Psoas muscle (tissue), 8 donors: Measurements from ENCODE around the gene TIMP3. TPM values are rescaled to one million over a fixed set of nuclear protein-coding genes. Genes with fewer than 3 reads are reported as not detected.

Experiments used
- ATAC-seq, 4 donors: fragments of 200-7000 bp; cut with Tn5 transposase; one replicate each; pipeline ENCODE4 v1.9.1; 2020; ENCODE audit warnings: moderate library complexity in 3 of 4, mild to moderate bottlenecking in 2 of 4
- DNase-seq, 2 donors: peaks; one replicate each; pipeline ENCODE4 v3.0.0-alpha.2; 2020
- H3K27ac ChIP-seq: fragments of 200-600 bp; one replicate; pipeline ENCODE4 v1.8.0; 2022
- H3K27me3 ChIP-seq, 3 donors: fragments of 200-600 bp in 1 of 3; one replicate each; pipeline versions ENCODE4 v1.6.1 to v1.8.0; 2013 to 2022; ENCODE audit warnings: low read length in 2 of 3, mild to moderate bottlenecking in 2 of 3, moderate library complexity in 1 of 3; ENCODE audit not compliant: insufficient read depth in 3 of 3
- H3K36me3 ChIP-seq, 2 donors: fragments of 200-600 bp in 1 of 2; one replicate each; pipeline versions ENCODE4 v1.6.1 to v1.8.0; 2013 to 2022; ENCODE audit warnings: low read depth in 1 of 2, mild to moderate bottlenecking in 1 of 2, moderate library complexity in 1 of 2; ENCODE audit not compliant: insufficient read depth in 1 of 2
- H3K4me1 ChIP-seq: fragments of 200-600 bp; one replicate; pipeline ENCODE4 v1.8.0; 2022
- H3K4me3 ChIP-seq: fragments of 200-600 bp; one replicate; pipeline ENCODE4 v1.8.0; 2022; ENCODE audit warnings: mild to moderate bottlenecking
- H3K9me3 ChIP-seq: fragments of 200-600 bp; one replicate; pipeline ENCODE4 v1.8.0; 2022
- CTCF ChIP-seq: fragments of 200-600 bp; IDR thresholded peaks from one replicate; pipeline ENCODE4 v1.8.0; 2022; ENCODE audit warnings: antibody characterized with exemption
- whole genome bisulfite sequencing, 3 donors: extraction: QIAGEN DNeasy Blood & Tissue Kit; methylation state at CpG; one replicate each; pipeline versions ENCODE4 v1.1.6 to v1.1.7; 2013; 5-methylcytosine and 5-hydroxymethylcytosine counted together
- intact Hi-C, 2 donors: fragments of 100-400 bp; cut with DNase I; formaldehyde crosslinking; loops; one replicate each; pipeline versions ENCODE4 v1.11.0 to v1.14.2; 2022
- polyA plus RNA-seq, 3 donors: library from polyadenylated mRNA; stranded (reverse); fragments of 200-250 nt; gene quantifications; one replicate each; pipeline ENCODE4 v1.2.3, GENCODE V29; 2013
- total RNA-seq, 4 donors: library from RNA; stranded (reverse); fragmentation: NEBNext Ultra II Directional in 2 of 4; extraction: Animal tissue kit (Norgen Biotek cat#: 25700) in 2 of 4; gene quantifications; one replicate each; pipeline versions ENCODE4 v1.2.1 to v1.2.4, GENCODE V29; 2021 to 2023
- donor health status: healthy with polysubstance abuse.
- donor health status: DM: no; HTN: no; CAD: no; lungs with moderate emphysema.
- donor health status: Bipolar disorder and iron deficiency.
- donor health status: healthy.
- donor health status: DM: yes; HTN: yes; CAD: no.
- donor health status: DM: no; HTN: no; CAD: no.
- donor health status: DM: no; HTN: no; CAD: no.
- donor health status: DM: yes; HTN: yes; CAD: no.

The TIMP3 gene
- total and polyA plus RNA-seq, 7 donors: 58.6 to 160 (median 70.7) TPM

- DNase-seq (no peak), ATAC-seq (no peak)
- Histone ChIP-seq H3K36me3 (no peaks in the 10 kb centered on the region), H3K4me3 (no peak overlapping the region), H3K27me3 (no peaks in the 10 kb centered on the region), H3K9me3 (no peaks in the 10 kb centered on the region), H3K4me1 (peaks cover 28% of the 10 kb centered on the region), H3K27ac (no peak overlapping the region)
- WGBS, 3 donors: 77 to 88% (median 82%) methylated on average over 9 of the region's 9 CpGs
- TF ChIP-seq CTCF: no peak
- intact Hi-C loops: no loop called here
Measured at GRCh38 chr22:32837142-32837541, 35.6 kb downstream of the TIMP3 start.

GRCh38 chr22:32837803-32838202 is 36.3 kb downstream of the TIMP3 start:
- no peak overlapping the region for H3K4me3 ChIP-seq
- no peak for TF ChIP-seq CTCF
- no peak for ATAC-seq
- H3K27me3 ChIP-seq: no peaks in the 10 kb centered on the region
- H3K4me1 ChIP-seq: peaks cover 24% of the 10 kb centered on the region
- 78 to 85% (median 83%) methylated on average over 4 of the region's 4 CpGs for WGBS, 3 donors
- no peak for DNase-seq
- H3K36me3 ChIP-seq: no peaks in the 10 kb centered on the region
- intact Hi-C loops: no loop called here
- H3K9me3 ChIP-seq: no peaks in the 10 kb centered on the region
- no peak overlapping the region for H3K27ac ChIP-seq

- H3K27me3 ChIP-seq: no peaks in the 10 kb centered on the region
- H3K27ac ChIP-seq: peak overlapping the region; percentile 41
- DNase-seq: no peak
- peak in 1 of 4 donors; percentile 49 for ATAC-seq
- intact Hi-C loops: no loop called here
- no peak for TF ChIP-seq CTCF
- 54 to 62% (median 61%) methylated on average over 13 to 14 of the region's 14 CpGs for WGBS, 3 donors
- peaks cover 0 to 2% of the 10 kb centered on the region in 2 donors for H3K36me3 ChIP-seq
- no peaks in the 10 kb centered on the region for H3K9me3 ChIP-seq
- peaks cover 24% of the 10 kb centered on the region for H3K4me1 ChIP-seq
- no peak overlapping the region for H3K4me3 ChIP-seq
Measured at GRCh38 chr22:32839831-32840584, 38.5 kb downstream of the TIMP3 start.

- peaks cover 0 to 2% of the 10 kb centered on the region in 2 donors for H3K36me3 ChIP-seq
- no peak overlapping the region for H3K4me3 ChIP-seq
- 81 to 83% (median 81%) methylated on average over 6 of the region's 6 CpGs for WGBS, 3 donors
- ATAC-seq (no peak), DNase-seq (no peak)
- H3K9me3 ChIP-seq: no peaks in the 10 kb centered on the region
- H3K27ac ChIP-seq: no peak overlapping the region
- intact Hi-C loops: no loop called here
- peaks cover 27% of the 10 kb centered on the region for H3K4me1 ChIP-seq
- no peak for TF ChIP-seq CTCF
- no peaks in the 10 kb centered on the region for H3K27me3 ChIP-seq
Measured at GRCh38 chr22:32841175-32841574, 39.7 kb downstream of the TIMP3 start.

- Histone ChIP-seq H3K27ac (no peak overlapping the region), H3K9me3 (no peaks in the 10 kb centered on the region), H3K4me3 (no peak overlapping the region), H3K27me3 (no peaks in the 10 kb centered on the region), H3K4me1 (peaks cover 35% of the 10 kb centered on the region), H3K36me3 (peaks cover 0 to 2% of the 10 kb centered on the region in 2 donors)
- no peak for TF ChIP-seq CTCF
- no peak for ATAC-seq
- intact Hi-C loops: no loop called here
- WGBS, 3 donors: 79 to 87% (median 82%) methylated on average over 4 of the region's 4 CpGs
- DNase-seq: no peak
Measured at GRCh38 chr22:32842486-32842885, 41.0 kb downstream of the TIMP3 start.
